Measurements from ENCODE around the gene ACOD1. TPM values are rescaled to one million over a fixed set of nuclear protein-coding genes. Genes with fewer than 3 reads are reported as not detected.

Gene ACOD1
- total RNA-seq, 1 donor from 2014 or later: not detected

DNA sequence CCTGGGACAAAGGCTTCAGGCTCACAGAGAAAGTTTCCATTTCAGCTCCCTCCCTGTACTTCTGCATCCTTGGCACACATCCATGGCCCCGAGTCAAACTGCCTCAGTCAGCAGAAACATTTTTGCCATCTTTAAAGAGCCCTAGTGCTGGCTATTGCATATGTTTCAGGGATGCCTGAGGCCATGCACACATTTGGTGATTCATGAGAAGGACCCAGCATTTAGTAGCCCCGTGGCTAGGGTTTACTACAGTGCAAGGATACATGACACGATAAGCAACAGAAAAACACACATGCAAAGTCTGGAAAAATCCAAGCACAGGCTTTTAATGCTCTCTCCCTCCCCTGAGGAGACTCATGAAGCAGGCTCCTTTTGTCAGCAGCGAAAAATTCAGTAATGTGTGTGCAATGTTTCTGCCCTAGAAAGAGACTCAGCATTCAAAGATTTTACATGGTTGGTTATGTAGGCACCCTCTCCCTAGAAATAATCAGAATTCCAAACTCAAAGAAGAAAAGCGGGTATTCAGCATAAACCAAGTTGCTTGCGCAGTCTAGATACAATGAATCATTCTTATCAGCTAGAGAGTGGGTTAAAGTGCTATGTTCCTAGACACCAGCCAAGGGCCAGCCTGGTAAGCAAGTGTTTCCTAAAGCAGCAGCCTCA is 17.6 kb downstream of the ACOD1 start:
- Histone ChIP-seq H3K27ac (no peak overlapping the region), H3K4me3 (no peak overlapping the region), H3K36me3 (no peaks in the 10 kb centered on the region), H3K9me3 (no peaks in the 10 kb centered on the region), H3K4me1 (no peaks in the 10 kb centered on the region), H3K27me3 (ENCODE audit: low read depth) (no peaks in the 10 kb centered on the region)
- TF ChIP-seq, protein P1, sequence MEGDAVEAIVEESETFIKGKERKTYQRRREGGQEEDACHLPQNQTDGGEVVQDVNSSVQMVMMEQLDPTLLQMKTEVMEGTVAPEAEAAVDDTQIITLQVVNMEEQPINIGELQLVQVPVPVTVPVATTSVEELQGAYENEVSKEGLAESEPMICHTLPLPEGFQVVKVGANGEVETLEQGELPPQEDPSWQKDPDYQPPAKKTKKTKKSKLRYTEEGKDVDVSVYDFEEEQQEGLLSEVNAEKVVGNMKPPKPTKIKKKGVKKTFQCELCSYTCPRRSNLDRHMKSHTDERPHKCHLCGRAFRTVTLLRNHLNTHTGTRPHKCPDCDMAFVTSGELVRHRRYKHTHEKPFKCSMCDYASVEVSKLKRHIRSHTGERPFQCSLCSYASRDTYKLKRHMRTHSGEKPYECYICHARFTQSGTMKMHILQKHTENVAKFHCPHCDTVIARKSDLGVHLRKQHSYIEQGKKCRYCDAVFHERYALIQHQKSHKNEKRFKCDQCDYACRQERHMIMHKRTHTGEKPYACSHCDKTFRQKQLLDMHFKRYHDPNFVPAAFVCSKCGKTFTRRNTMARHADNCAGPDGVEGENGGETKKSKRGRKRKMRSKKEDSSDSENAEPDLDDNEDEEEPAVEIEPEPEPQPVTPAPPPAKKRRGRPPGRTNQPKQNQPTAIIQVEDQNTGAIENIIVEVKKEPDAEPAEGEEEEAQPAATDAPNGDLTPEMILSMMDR (IDR thresholded peaks at IDR 0.05): no peak
- peak in 1 of 2 donors; percentile 57 for ATAC-seq
- intact Hi-C loops (cut with DNase I): no loop called here
- DNase-seq: no peak

DNA sequence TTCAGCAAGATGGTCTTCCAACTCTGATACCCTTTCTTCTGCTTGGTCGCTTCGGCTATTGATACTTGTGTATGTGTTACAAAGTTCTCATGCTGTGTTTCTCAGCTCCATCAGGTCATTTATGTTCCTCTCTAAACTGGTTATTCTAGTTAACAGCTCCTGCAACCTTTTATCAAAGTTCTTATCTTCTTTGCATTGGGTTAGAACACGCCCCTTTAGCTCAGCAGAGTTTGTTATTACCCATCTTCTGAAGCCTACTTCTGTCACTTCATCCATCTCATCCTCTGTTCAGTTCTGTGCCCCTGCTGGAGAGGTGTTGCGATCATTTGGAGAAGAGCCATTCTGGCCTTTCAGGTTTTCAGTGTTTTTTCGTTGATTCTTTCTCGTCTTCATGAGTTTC is 18.7 kb downstream of the ACOD1 start:
- no peak overlapping the region for H3K4me3 ChIP-seq
- no peak for DNase-seq
- no peaks in the 10 kb centered on the region for H3K27me3 ChIP-seq (ENCODE audit: low read depth)
- no peaks in the 10 kb centered on the region for H3K9me3 ChIP-seq
- ATAC-seq: no peak
- no peak overlapping the region for H3K27ac ChIP-seq
- TF ChIP-seq, protein P1 (IDR thresholded peaks at IDR 0.05): no peak
- intact Hi-C loops (cut with DNase I): no loop called here
- no peaks in the 10 kb centered on the region for H3K36me3 ChIP-seq
- no peaks in the 10 kb centered on the region for H3K4me1 ChIP-seq

DNA sequence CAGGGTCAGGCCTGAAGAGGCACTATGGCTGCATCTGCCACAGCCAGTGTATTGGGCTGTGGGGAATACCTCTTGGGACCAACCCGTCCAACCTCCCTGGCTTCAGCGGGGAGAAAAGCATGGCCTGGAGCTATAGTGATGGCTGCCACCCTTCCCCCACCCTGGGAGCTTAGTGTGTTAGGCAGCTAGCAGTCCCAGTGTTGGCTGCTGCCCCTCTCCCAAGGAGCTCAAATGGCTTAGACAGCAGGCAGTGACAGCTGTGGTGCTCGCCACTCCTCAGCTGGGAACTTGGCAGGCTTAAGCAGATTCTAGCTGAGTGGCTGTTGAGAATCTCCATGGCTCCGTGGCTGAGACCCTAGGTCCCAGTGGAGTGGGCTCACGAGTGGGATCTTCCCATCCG is 19.7 kb downstream of the ACOD1 start:
- no peak overlapping the region for H3K4me3 ChIP-seq
- no peaks in the 10 kb centered on the region for H3K36me3 ChIP-seq
- ATAC-seq (no peak), DNase-seq (no peak)
- H3K27ac ChIP-seq: no peak overlapping the region
- no peaks in the 10 kb centered on the region for H3K4me1 ChIP-seq
- TF ChIP-seq, protein P1 (IDR thresholded peaks at IDR 0.05): no peak
- no peaks in the 10 kb centered on the region for H3K27me3 ChIP-seq (ENCODE audit: low read depth)
- H3K9me3 ChIP-seq: no peaks in the 10 kb centered on the region
- intact Hi-C loops (cut with DNase I): no loop called here

- DNase-seq: no peak
- no peaks in the 10 kb centered on the region for H3K27me3 ChIP-seq (ENCODE audit: low read depth)
- TF ChIP-seq, protein P1 (IDR thresholded peaks at IDR 0.05): no peak
- intact Hi-C loops (cut with DNase I): no loop called here
- no peaks in the 10 kb centered on the region for H3K4me1 ChIP-seq
- no peak overlapping the region for H3K27ac ChIP-seq
- H3K36me3 ChIP-seq: no peaks in the 10 kb centered on the region
- ATAC-seq: peak; percentile 44 to 52
- H3K4me3 ChIP-seq: no peak overlapping the region
- no peaks in the 10 kb centered on the region for H3K9me3 ChIP-seq
These were observed 21.4 kb downstream of the ACOD1 start for GRCh38 chr13:76969488-76970365.

DNA sequence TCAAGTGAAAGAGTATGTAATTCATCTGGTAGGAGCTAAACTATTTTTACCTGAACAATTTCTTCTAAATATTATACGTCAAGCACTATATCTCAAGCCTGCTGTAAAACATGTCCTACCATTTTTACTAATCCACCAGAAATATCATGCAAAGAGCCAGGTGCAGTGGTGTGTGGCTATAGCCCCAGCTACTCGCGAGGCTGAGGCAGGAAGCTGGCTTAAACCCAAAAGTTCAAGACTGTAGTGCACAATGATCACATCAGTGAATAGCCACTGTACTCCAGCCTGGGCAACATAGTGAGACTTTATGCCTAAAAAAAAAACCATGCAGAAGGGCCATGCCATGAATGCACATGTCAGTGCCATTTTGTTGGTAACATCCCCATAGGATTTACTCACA is 22.9 kb downstream of the ACOD1 start:
- DNase-seq (no peak), ATAC-seq (no peak)
- H3K36me3 ChIP-seq: no peaks in the 10 kb centered on the region
- intact Hi-C loops (cut with DNase I): no loop called here
- H3K27ac ChIP-seq: no peak overlapping the region
- H3K9me3 ChIP-seq: no peaks in the 10 kb centered on the region
- TF ChIP-seq, protein P1 (IDR thresholded peaks at IDR 0.05): no peak
- no peak overlapping the region for H3K4me3 ChIP-seq
- H3K27me3 ChIP-seq (ENCODE audit: low read depth): no peaks in the 10 kb centered on the region
- H3K4me1 ChIP-seq: no peaks in the 10 kb centered on the region
